Esophagus muscularis mucosa (tissue), 4 donors: ENCODE results near the gene TEX14. TPM values are rescaled to one million over a fixed set of nuclear protein-coding genes. Genes with fewer than 3 reads are reported as not detected.
"Not testable (repeated sequence)": the region's sequence is repeated elsewhere in the genome, so short reads cannot be mapped to it uniquely, and the experiment has no call there.

Source experiments
- DNase-seq: peaks from one replicate; pipeline ENCODE4 v3.0.0-alpha.2; 2017; ENCODE audit errors: extremely low spot score
- H3K27ac ChIP-seq, 4 donors: fragments of 200-600 bp; sonication (generic); replicated peaks in 1 of 4; 1 replicate in 3 of 4; 2 replicates in 1 of 4; pipeline ENCODE4 v1.5.1; 2016 to 2019; ENCODE audit warnings: mild to moderate bottlenecking in 1 of 4
- H3K27me3 ChIP-seq, 4 donors: fragments of 200-600 bp; sonication (generic); one replicate each; pipeline versions ENCODE4 v1.5.1 to v1.6.0; 2016 to 2019
- H3K36me3 ChIP-seq, 4 donors: fragments of 200-600 bp; sonication (generic); one replicate each; pipeline ENCODE4 v1.5.1; 2016 to 2019
- H3K4me1 ChIP-seq, 4 donors: fragments of 200-600 bp; sonication (generic); one replicate each; pipeline ENCODE4 v1.5.1; 2016 to 2019
- H3K4me3 ChIP-seq, 4 donors: fragments of 200-600 bp; sonication (generic); 1 replicate in 2 of 4; 2 replicates in 2 of 4; pipeline ENCODE4 v1.5.1; 2016 to 2019; ENCODE audit warnings: mild to moderate bottlenecking in 4 of 4, moderate library complexity in 1 of 4
- H3K9me3 ChIP-seq, 4 donors: fragments of 200-600 bp; sonication (generic); 1 replicate in 3 of 4; 2 replicates in 1 of 4; pipeline ENCODE4 v1.5.1; 2016 to 2019
- CTCF ChIP-seq, 3 experiments: fragments of 200-600 bp in 2 of 3; fragments of 450-650 bp in 1 of 3; sonication (generic) in 2 of 3; IDR thresholded peaks; one replicate each; pipeline ENCODE4 v1.5.1; 2017 to 2019; ENCODE audit warnings: antibody characterized with exemption in 3 of 3, mild to moderate bottlenecking in 2 of 3, moderate library complexity in 1 of 3
- EP300 ChIP-seq: sonication (generic); formaldehyde crosslinking; IDR thresholded peaks from one replicate; pipeline ENCODE4 v1.6.1; 2017; ENCODE audit warnings: antibody characterized with exemption
- POLR2A ChIP-seq: fragments of 450-650 bp; IDR thresholded peaks from one replicate; pipeline ENCODE4 v1.6.1; 2017; ENCODE audit warnings: antibody characterized with exemption, moderate library complexity, mild to moderate bottlenecking, low read depth
- POLR2AphosphoS5 ChIP-seq, 2 donors: sonication (generic); formaldehyde crosslinking; IDR thresholded peaks; one replicate each; pipeline ENCODE4 v1.6.1; 2017; ENCODE audit warnings: antibody characterized with exemption in 2 of 2
- WGBS: methylation state at CpG from one replicate; pipeline ENCODE4 v1.1.5; 2018; 5-methylcytosine and 5-hydroxymethylcytosine counted together
- intact Hi-C: fragments of 100-400 bp; cut with DNase I; formaldehyde crosslinking; loops from one replicate; pipeline ENCODE4 v1.15.1; 2023
- total RNA-seq, 4 donors: library from RNA; depleted of rRNA; stranded (reverse); fragments of >200 nt; gene quantifications; one replicate each; pipeline versions ENCODE4 v1.1.0 to v1.2.1, GENCODE V29; 2016

Gene TEX14
- total RNA-seq, 4 donors from 2014 or later: under 0.01 to 0.19 (median 0.11) TPM

- no peak overlapping the region for H3K27ac ChIP-seq
- no peaks in the 10 kb centered on the region for H3K36me3 ChIP-seq
- H3K4me1 ChIP-seq: no peaks in the 10 kb centered on the region
- TF ChIP-seq POLR2A (no peak), EP300 (no peak)
- no peak overlapping the region for H3K4me3 ChIP-seq
- no peaks in the 10 kb centered on the region for H3K9me3 ChIP-seq
- intact Hi-C loops: no loop called here
- DNase-seq: no peak
- 74% methylated on average over 3 of the region's 3 CpGs for WGBS
- no peaks in the 10 kb centered on the region for H3K27me3 ChIP-seq
Measured at GRCh38 chr17:58557981-58558380, 133.9 kb downstream of the TEX14 start.

- Histone ChIP-seq H3K36me3 (no peaks in the 10 kb centered on the region), H3K27me3 (no peaks in the 10 kb centered on the region), H3K9me3 (no peaks in the 10 kb centered on the region), H3K4me1 (no peaks in the 10 kb centered on the region), H3K4me3 (no peak overlapping the region), H3K27ac (no peak overlapping the region)
- no peak for TF ChIP-seq POLR2AphosphoS5 (IDR thresholded peaks at IDR 0.05)
- no peak for TF ChIP-seq CTCF (IDR thresholded peaks at IDR 0.05)
- TF ChIP-seq EP300: no peak
- no peak for TF ChIP-seq POLR2A
- intact Hi-C loops: no loop called here
- no peak for DNase-seq
- WGBS: 39% methylated on average over 5 of the region's 5 CpGs
Measured at GRCh38 chr17:58556833-58557250, 135.0 kb downstream of the TEX14 start.

- H3K4me1 ChIP-seq, H3K27ac ChIP-seq, H3K4me3 ChIP-seq, H3K36me3 ChIP-seq, intact Hi-C loops, DNase-seq, H3K27me3 ChIP-seq, H3K9me3 ChIP-seq: not testable (repeated sequence)
- WGBS: no CpG with 5 or more reads among the region's 3 CpGs
Measured at GRCh38 chr17:58555109-58555508, 136.7 kb downstream of the TEX14 start.

GRCh38 chr17:58541249-58541648 is 150.6 kb downstream of the TEX14 start:
- intact Hi-C loops: no loop called here
- Histone ChIP-seq H3K36me3 (no peaks in the 10 kb centered on the region), H3K27ac (no peak overlapping the region), H3K4me1 (peaks cover 0 to 13% (median 10%) of the 10 kb centered on the region in 4 donors), H3K9me3 (no peaks in the 10 kb centered on the region), H3K27me3 (no peaks in the 10 kb centered on the region), H3K4me3 (no peak overlapping the region)
- TF ChIP-seq CTCF (IDR thresholded peaks at IDR 0.05) (peak in 1 of 3 experiments; percentile 2), POLR2AphosphoS5 (IDR thresholded peaks at IDR 0.05) (no peak), EP300 (no peak)
- WGBS: 91% methylated on average over 2 of the region's 2 CpGs
- DNase-seq: no peak

- TF ChIP-seq EP300 (no peak), POLR2AphosphoS5 (IDR thresholded peaks at IDR 0.05) (no peak), POLR2A (no peak)
- intact Hi-C loops: no loop called here
- no peak overlapping the region for H3K27ac ChIP-seq
Measured at GRCh38 chr17:58539698-58540097, 152.1 kb downstream of the TEX14 start.

GRCh38 chr17:58538811-58539409 is 152.9 kb downstream of the TEX14 start:
- H3K27me3 ChIP-seq: no peaks in the 10 kb centered on the region
- TF ChIP-seq POLR2AphosphoS5 (IDR thresholded peaks at IDR 0.05) (no peak), POLR2A (no peak), CTCF (IDR thresholded peaks at IDR 0.05) (no peak), EP300 (no peak)
- peaks cover 0 to 26% (median 10%) of the 10 kb centered on the region in 4 donors for H3K4me1 ChIP-seq
- intact Hi-C loops: no loop called here
- H3K27ac ChIP-seq: no peak overlapping the region
- H3K36me3 ChIP-seq: no peaks in the 10 kb centered on the region
- DNase-seq: no peak
- no peak overlapping the region for H3K4me3 ChIP-seq
- WGBS: 67% methylated on average over 5 of the region's 6 CpGs
- H3K9me3 ChIP-seq: no peaks in the 10 kb centered on the region

More at GRCh38 chr17:58539698-58540097, 152.1 kb downstream of the TEX14 start:
- Histone ChIP-seq H3K36me3 (no peaks in the 10 kb centered on the region), H3K9me3 (no peaks in the 10 kb centered on the region), H3K4me1 (peaks cover 0 to 21% (median 10%) of the 10 kb centered on the region in 4 donors), H3K27me3 (no peaks in the 10 kb centered on the region), H3K4me3 (no peak overlapping the region)
- no peak for DNase-seq
